ENCODE measurements around the gene ANKRD12.
"Not testable (repeated sequence)": the region's sequence is repeated elsewhere in the genome, so short reads cannot be mapped to it uniquely, and the experiment has no call there.

ANKRD12 gene

DNA sequence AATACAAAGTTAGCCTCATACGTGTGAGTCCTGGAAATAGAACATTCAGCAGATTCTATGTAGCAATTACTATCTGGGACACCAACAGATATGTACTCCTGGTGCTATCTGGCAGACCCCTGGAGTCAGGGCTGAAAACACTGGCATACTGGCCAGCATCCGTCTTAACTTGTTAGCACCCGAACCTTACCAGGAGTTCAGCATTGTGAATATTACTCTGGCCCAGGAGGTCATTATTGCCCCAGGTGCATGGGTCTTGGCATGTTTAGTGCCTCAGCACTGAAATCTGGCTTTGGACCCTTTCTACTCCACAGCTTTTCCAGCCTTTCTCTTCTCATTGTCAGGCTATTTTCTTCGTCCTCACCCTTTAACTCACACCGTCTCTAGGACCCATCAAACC, 46.0 kb upstream of the ANKRD12 start:
- H3K9me3 ChIP-seq (ENCODE audit: low read length), result no peaks in the 10 kb centered on the region
- no peaks in the 10 kb centered on the region for H3K27me3 ChIP-seq (ENCODE audit: insufficient read depth, low read length)
- H3K9me2 ChIP-seq (ENCODE audit: low read depth, low read length), result no peaks in the 10 kb centered on the region
- H3K4me2 ChIP-seq (ENCODE audit: low read length), result no peak overlapping the region
- H3K9ac ChIP-seq (ENCODE audit: low read length), result no peak overlapping the region
- no peaks in the 10 kb centered on the region for H4K20me1 ChIP-seq (ENCODE audit: insufficient read depth, low read length)
- H3K4me1 ChIP-seq (ENCODE audit: insufficient read depth, low read length, severe bottlenecking), result peaks cover 21% of the 10 kb centered on the region
- H2AFZ ChIP-seq (ENCODE audit: low read length), result no peak overlapping the region
- no peak overlapping the region for H3K27ac ChIP-seq (ENCODE audit: low read depth, low read length, poor library complexity, severe bottlenecking)
- no peaks in the 10 kb centered on the region for H3K79me2 ChIP-seq (ENCODE audit: insufficient read depth, low read length)
- no peak overlapping the region for H3K4me3 ChIP-seq (ENCODE audit: low read depth, low read length, poor library complexity, severe bottlenecking)
- TF ChIP-seq, protein P1, sequence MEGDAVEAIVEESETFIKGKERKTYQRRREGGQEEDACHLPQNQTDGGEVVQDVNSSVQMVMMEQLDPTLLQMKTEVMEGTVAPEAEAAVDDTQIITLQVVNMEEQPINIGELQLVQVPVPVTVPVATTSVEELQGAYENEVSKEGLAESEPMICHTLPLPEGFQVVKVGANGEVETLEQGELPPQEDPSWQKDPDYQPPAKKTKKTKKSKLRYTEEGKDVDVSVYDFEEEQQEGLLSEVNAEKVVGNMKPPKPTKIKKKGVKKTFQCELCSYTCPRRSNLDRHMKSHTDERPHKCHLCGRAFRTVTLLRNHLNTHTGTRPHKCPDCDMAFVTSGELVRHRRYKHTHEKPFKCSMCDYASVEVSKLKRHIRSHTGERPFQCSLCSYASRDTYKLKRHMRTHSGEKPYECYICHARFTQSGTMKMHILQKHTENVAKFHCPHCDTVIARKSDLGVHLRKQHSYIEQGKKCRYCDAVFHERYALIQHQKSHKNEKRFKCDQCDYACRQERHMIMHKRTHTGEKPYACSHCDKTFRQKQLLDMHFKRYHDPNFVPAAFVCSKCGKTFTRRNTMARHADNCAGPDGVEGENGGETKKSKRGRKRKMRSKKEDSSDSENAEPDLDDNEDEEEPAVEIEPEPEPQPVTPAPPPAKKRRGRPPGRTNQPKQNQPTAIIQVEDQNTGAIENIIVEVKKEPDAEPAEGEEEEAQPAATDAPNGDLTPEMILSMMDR (IDR thresholded peaks at IDR 0.05; ENCODE audit: low read length), result no peak
- no peaks in the 10 kb centered on the region for H3K36me3 ChIP-seq (ENCODE audit: insufficient read depth, low read length)
- H3F3A ChIP-seq (ENCODE audit: insufficient read depth, low read length), result no peaks in the 10 kb centered on the region

DNA sequence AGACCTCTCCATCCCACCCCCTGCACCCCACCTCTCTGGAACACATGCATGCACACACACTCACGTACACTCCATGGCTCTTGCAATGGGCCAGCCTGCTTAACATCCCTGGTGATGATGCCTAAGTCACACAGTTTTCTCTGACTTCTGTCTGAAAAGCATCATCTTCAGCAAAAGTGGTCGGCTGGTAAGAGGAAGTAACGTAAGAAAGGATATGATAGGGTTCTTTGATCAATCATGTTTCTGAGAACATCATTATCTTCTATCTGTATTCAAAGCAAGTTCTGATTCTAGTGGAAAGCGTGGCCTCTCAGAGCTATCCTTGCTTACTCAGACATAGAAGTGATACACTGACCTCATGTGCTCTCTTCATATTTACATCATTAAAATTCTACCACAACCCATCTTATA, 45.5 kb upstream of the ANKRD12 start:
- Histone ChIP-seq H4K20me1 (ENCODE audit: insufficient read depth, low read length) (no peaks in the 10 kb centered on the region), H3K4me1 (ENCODE audit: insufficient read depth, low read length, severe bottlenecking) (peaks cover 26% of the 10 kb centered on the region), H3K4me2 (ENCODE audit: low read length) (no peak overlapping the region), H3K4me3 (ENCODE audit: low read depth, low read length, poor library complexity, severe bottlenecking) (no peak overlapping the region), H3K79me2 (ENCODE audit: insufficient read depth, low read length) (no peaks in the 10 kb centered on the region), H3K9me3 (ENCODE audit: low read length) (no peaks in the 10 kb centered on the region), H3F3A (ENCODE audit: insufficient read depth, low read length) (no peaks in the 10 kb centered on the region), H3K36me3 (ENCODE audit: insufficient read depth, low read length) (no peaks in the 10 kb centered on the region), H2AFZ (ENCODE audit: low read length) (no peak overlapping the region), H3K27me3 (ENCODE audit: insufficient read depth, low read length) (no peaks in the 10 kb centered on the region), H3K9ac (ENCODE audit: low read length) (no peak overlapping the region), H3K27ac (ENCODE audit: low read depth, low read length, poor library complexity, severe bottlenecking) (no peak overlapping the region), H3K9me2 (ENCODE audit: low read depth, low read length) (no peaks in the 10 kb centered on the region)
- TF ChIP-seq EZH2 (IDR thresholded peaks at IDR 0.05; ENCODE audit: borderline replicate concordance, low read length), result no peak
- TF ChIP-seq, protein P1 (IDR thresholded peaks at IDR 0.05; ENCODE audit: low read length), result no peak

DNA sequence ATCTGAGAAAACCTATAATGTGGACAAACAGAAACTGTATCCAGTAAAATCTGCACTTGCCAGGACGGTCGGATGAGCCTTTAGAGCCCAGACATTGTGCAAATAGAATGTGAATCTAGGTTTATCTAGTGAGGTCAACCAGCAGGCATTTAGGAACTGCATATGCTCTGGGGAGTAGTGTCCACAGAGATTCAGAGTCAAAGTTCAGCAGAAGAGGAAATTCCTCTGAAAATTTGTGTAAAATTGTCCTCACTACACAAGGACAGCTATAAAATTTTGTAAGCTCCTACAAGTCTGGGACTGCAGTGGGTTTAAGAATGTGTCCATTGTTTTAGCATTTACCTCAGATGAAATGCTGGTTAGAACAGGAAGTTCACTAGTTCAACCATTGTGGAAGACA, 43.9 kb upstream of the ANKRD12 start:
- Histone ChIP-seq H3F3A (ENCODE audit: insufficient read depth, low read length) (no peaks in the 10 kb centered on the region), H3K79me2 (ENCODE audit: insufficient read depth, low read length) (no peaks in the 10 kb centered on the region), H3K4me2 (ENCODE audit: low read length) (no peak overlapping the region), H2AFZ (ENCODE audit: low read length) (no peak overlapping the region), H3K36me3 (ENCODE audit: insufficient read depth, low read length) (no peaks in the 10 kb centered on the region), H3K27me3 (ENCODE audit: insufficient read depth, low read length) (no peaks in the 10 kb centered on the region), H3K27ac (ENCODE audit: low read depth, low read length, poor library complexity, severe bottlenecking) (no peak overlapping the region), H4K20me1 (ENCODE audit: insufficient read depth, low read length) (no peaks in the 10 kb centered on the region), H3K4me3 (ENCODE audit: low read depth, low read length, poor library complexity, severe bottlenecking) (no peak overlapping the region), H3K9ac (ENCODE audit: low read length) (no peak overlapping the region), H3K9me2 (ENCODE audit: low read depth, low read length) (no peaks in the 10 kb centered on the region), H3K4me1 (ENCODE audit: insufficient read depth, low read length, severe bottlenecking) (peaks cover 28% of the 10 kb centered on the region), H3K9me3 (ENCODE audit: low read length) (no peaks in the 10 kb centered on the region)
- TF ChIP-seq, protein P1 (IDR thresholded peaks at IDR 0.05; ENCODE audit: low read length), result no peak
- TF ChIP-seq EZH2 (IDR thresholded peaks at IDR 0.05; ENCODE audit: borderline replicate concordance, low read length), result no peak

DNA sequence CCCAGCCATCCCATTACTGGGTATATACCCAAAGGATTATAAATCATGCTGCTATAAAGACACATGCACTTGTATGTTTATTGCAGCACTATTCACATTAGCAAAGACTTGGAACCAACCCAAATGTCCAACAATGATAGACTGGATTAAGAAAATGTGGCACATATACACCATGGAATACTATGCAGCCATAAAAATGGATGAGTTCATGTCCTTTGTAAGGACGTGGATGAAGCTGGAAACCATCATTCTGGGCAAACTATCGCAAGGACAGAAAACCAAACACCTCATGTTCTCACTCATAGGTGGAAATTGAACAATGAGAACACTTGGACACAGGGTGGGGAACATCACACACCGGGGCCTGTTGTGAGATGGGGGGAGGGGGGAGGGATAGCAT, 43.5 kb upstream of the ANKRD12 start:
- H3K9me3 ChIP-seq (ENCODE audit: low read length); H3K36me3 ChIP-seq (ENCODE audit: insufficient read depth, low read length); H3K9ac ChIP-seq (ENCODE audit: low read length); H4K20me1 ChIP-seq (ENCODE audit: insufficient read depth, low read length); H3F3A ChIP-seq (ENCODE audit: insufficient read depth, low read length); H3K27me3 ChIP-seq (ENCODE audit: insufficient read depth, low read length); H3K4me3 ChIP-seq (ENCODE audit: low read depth, low read length, poor library complexity, severe bottlenecking); H2AFZ ChIP-seq (ENCODE audit: low read length); H3K4me2 ChIP-seq (ENCODE audit: low read length); H3K27ac ChIP-seq (ENCODE audit: low read depth, low read length, poor library complexity, severe bottlenecking); H3K9me2 ChIP-seq (ENCODE audit: low read depth, low read length); H3K79me2 ChIP-seq (ENCODE audit: insufficient read depth, low read length): not testable (repeated sequence)
- H3K4me1 ChIP-seq (ENCODE audit: insufficient read depth, low read length, severe bottlenecking), result peaks cover 28% of the 10 kb centered on the region

All from OCI-LY1 (cell line).